DMS79 treated with DMSO at 0.1 percent for 48 hours (cell line): ENCODE data around the gene TSBP1.

Experiments
- DNase-seq: peaks from one replicate; lab custom pipeline; 2025; lab: John Stamatoyannopoulos, UW

The TSBP1 gene

GRCh38 chr6:32371803-32372202 is at the start of gene TSBP1:
Gene TSBP1 (minus strand): TSS chr6:32371903. CDS start chr6:32371706, 197 bp downstream.
- DNase-seq, result no peak

DNA sequence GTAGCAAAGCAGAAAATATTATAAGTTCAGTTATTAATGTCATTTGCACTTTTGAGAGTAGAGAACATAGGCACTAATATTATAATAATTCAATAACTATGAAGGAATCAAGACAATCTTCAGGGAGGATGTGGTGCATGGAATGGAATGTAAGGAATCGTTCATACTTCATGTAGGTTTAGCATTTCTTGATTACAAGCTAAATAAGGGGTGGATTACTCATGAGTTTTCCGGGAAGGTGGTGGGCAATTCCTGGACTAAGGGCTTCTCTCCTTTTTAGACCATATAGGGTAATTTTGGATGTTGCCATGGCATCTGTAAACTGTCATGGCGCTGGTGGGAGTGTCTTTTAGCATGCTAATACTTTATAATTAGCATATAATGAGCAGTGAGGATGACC is 44.3 kb upstream of the TSBP1 start:
- no peak for DNase-seq

DNA sequence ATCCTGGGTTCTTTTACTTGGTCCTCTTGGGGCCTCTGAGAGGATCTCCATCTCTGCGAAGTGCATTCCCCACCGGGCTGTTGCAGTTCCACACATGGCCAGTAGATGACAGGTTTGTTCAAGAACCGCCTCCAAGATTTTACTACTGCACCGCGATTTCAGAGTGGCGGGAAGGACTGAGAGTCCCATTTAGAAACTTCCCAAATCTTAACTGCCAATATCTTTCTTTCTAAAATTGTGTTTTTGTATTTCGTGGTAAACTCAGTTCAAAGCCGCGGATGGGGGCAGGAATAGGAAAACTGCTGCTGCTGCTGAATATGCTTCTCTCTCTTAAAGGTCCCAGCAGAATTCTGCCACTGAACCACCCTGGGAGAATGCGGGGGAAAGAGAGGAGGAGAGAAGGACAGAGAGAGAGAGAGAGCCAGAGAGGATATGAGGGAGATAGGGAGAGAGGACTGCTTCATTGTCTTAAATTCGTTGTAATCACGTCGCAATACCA is 43.9 kb upstream of the TSBP1 start:
- peak; percentile 61 for DNase-seq

GRCh38 chr6:32413427-32414047 is 41.8 kb upstream of the TSBP1 start:
- peak; percentile 76 for DNase-seq

DNA sequence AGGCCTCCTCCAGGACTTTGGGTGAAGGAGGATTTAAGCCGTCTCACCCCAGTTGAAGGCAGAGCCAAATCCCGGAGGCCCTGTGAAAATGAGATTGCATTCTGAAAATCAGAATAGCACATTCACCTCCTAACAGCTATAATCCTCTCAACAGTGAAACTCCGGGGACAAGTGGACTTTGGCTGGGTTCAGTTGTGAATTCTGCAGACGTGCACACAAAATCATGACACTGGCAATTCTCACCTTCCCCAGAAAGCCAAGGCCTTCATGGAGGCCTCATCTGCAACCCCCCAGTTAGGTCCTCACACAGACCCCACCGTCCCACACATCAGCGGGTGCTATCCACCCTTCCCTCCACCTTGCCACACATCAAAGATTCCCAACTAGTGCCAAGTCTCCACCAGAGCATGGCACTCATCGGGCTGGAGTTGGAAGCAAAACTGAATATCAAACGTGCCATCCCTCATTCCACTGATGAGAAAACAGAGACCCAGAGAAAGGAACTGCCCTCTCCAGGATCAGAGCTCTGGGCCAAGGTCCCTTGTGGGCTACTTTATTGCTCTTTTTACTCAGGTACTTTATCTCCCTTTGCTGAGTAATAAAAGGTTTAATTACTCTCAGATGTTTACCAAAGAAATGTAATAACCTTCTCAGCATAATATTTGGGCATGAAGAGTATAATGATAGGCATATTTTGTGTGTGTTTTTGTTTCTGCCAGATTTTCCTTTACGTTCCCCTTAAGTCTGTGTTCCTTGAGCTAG is 40.0 kb upstream of the TSBP1 start:
- no peak for DNase-seq

DNA sequence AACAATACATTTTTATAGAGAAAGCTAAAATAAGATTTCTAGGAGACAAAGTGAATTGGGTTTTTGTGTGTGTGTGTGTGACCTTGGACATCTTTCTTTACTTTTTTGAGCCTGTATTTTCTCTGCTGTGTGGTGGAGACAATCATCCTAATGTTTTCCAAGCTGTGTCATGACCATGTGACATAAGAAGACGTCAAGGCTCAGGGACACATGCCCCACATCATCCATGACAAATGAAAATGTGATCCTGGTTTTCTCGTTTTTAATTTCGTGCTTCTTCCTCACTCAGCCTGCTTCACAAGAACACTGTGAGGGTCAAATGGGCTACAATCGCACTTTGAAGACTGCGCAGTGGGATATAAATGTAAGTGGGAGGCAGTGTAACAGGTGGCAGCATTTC is 39.2 kb upstream of the TSBP1 start:
- no peak for DNase-seq

- no peak for DNase-seq
These were observed 35.2 kb upstream of the TSBP1 start, which contains the start of gene BTNL2 for GRCh38 chr6:32406857-32407256. Gene BTNL2 (minus strand): TSS chr6:32407181. CDS start chr6:32407123, 58 bp downstream.

DNA sequence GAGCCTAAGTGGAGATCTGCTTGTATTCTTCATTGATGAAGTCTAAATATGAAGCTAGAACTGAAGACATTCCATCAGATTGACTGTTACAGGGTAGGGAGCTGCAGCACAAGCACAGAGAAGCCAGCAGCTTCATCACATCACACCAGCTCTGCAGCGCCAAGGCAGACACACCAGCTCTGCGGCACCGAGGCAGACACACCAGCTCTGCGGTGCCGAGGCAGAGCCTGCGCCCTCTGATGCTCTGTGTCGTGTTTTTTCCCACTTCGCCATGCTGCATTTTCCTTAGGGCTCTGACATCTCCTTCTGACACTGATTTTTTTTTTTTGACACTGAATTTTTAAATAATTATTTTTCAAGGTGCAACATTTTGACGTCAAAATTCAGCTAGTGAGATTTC is 34.5 kb upstream of the TSBP1 start:
- DNase-seq, result no peak

DNA sequence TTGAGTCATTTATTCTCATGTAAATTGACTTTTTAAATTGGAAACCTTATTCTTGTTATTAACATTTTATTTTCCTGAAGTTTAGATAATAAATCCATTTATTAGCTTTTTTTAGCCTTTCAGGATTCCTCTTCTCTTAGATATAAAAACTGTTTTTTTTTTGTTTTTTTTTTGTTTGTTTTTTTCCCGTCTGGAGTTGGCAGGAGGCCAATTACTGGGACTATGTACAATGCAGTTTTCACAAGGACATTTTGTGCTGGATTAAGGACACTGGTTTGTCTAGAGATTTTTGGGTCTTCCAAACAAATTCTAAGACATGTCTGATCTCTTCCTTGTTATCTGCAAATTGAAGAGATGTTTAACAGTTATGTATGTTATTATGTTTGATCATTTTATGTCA is 34.0 kb upstream of the TSBP1 start:
- no peak for DNase-seq

GRCh38 chr6:32402812-32403211 is 31.1 kb upstream of the TSBP1 start:
- no peak for DNase-seq

GRCh38 chr6:32401284-32401963 is 29.7 kb upstream of the TSBP1 start:
- no peak for DNase-seq

GRCh38 chr6:32397252-32397920 is 25.7 kb upstream of the TSBP1 start:
- DNase-seq, result no peak

GRCh38 chr6:32396028-32396427 is 24.3 kb upstream of the TSBP1 start:
- DNase-seq, result no peak

- peak; percentile 18 for DNase-seq
These were observed 22.1 kb upstream of the TSBP1 start for GRCh38 chr6:32393665-32394420.

DNA sequence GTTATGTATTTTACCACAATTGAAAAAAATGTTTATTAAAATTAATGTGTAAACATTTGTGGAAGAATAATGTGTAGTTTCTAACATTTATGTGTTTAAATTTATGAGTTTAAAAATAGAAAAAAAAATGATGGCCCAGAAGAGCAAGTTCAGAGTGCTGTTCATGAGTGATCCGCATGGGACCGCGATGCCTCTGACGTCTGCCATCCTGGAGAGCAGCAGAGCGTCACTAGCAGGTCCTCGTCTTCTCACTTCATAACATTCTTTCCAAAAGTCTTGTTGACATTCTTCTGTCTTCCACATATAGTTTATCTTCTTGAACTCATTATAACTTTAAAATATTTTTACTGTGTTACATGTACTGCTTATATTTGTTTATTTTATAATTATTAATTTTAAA is 19.8 kb upstream of the TSBP1 start:
- DNase-seq, result no peak

DNA sequence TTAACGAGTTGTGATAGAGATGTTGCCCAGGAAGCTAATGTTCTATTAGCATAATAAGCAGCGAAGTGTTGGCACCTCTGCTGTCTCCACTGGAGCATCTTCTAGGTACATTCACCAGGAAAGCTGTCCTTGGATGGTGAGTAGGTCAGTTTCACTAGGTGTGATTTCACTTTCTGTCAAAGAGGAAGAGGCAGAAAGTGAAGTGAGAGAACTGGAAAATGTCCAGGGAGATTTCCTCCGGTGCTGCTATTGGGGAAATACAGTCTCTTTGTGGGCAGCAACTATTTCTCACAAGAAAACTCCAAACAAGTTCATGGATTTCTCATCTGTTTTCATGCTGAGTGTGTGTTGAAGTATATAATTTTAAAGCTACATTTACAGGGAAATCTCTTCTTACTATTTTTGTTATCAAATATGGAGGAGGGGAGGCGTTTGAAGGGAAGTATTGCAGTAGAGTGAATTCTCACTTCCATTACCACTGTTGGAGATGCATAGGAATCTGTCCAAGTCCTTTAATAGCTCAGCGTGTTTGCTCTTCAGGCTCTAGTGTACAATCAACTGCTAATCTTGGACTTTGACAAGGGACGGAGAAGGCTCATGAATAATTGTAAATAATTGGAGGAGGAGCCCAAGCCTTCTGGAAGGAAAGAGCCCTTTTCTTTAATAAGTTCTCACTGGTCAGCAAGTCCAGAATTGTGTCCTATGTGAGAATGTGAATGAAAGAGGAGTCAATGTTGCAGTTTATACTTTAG is 16.1 kb upstream of the TSBP1 start:
- DNase-seq, result no peak

GRCh38 chr6:32386040-32386439 is 14.3 kb upstream of the TSBP1 start:
- DNase-seq, result no peak

DNA sequence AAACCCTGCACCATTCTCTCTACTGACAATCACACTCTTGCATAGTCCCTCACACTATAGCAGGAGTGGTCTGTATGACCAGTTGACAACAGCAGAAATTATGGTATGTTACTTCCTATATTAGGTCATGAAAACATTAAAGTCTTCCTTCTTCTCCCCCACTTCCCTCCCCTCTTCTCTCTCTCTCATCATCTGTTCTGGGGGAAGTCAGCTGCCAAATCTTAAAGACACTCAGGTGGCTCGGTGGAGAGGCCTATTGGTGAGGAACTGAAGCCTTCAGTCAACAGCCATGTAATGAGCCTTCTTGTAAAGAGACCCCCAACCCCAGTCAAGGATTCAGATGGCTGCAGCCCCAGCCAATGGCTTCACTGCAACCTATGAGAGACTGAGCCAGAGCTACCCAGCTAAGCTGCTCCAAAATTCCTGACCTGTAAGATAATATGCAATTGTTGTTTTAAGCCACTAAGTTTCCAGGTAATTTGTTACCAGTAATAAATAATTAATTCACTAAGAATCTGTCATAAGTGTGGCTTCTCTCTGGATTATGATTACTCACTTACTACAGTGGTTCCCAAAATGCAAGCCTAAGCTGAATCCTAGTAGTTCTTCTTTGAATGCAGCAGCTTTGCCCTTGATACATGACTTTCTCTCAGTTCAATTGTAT is 11.2 kb upstream of the TSBP1 start:
- no peak for DNase-seq

DNA sequence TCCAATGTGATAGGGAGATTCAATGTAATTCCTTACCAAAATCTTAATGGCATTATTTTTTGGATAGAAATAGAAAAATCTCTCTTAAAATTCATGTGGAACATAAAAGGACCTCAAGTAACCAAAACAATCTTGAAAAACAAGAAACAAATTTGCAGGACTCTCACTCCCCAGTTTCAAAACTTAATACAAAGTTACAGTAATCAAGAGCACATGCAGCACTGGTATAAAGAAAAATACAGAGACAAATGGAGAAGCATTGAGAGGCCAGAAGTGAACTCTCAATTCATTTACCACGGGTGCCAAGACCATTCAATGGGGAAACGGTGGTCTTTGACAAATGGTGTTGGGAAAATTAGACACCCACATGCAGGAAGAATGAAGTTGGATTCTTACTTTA is 7.8 kb upstream of the TSBP1 start:
- DNase-seq, result no peak
